MV-4-11 (cell line): ENCODE measurements around the gene MAGT1.
A peak's percentile ranks its signal among the peaks of the same experiment; 100 is the strongest.
"Not testable (repeated sequence)": the region's sequence is repeated elsewhere in the genome, so short reads cannot be mapped to it uniquely, and the experiment has no call there.

Experiments
- DNase-seq: peaks from one replicate; lab custom pipeline; 2025; lab: John Stamatoyannopoulos, UW

MAGT1 gene

GRCh38 chrX:77831544-77831943 lies 63.7 kb downstream of the MAGT1 start:
- not testable (repeated sequence) for DNase-seq

- DNase-seq = not testable (repeated sequence)
These were observed 73.2 kb downstream of the MAGT1 start for GRCh38 chrX:77821989-77822388.

- no peak for DNase-seq
These were observed 75.0 kb downstream of the MAGT1 start for GRCh38 chrX:77820091-77820727.

GRCh38 chrX:77814210-77814609 lies 81.0 kb downstream of the MAGT1 start:
- peak; percentile 36 for DNase-seq

- no peak for DNase-seq
These were observed 93.0 kb downstream of the MAGT1 start for GRCh38 chrX:77802201-77802600.

GRCh38 chrX:77795124-77795523 lies 100.1 kb downstream of the MAGT1 start:
- DNase-seq = no peak

GRCh38 chrX:77793946-77794345 lies 101.3 kb downstream of the MAGT1 start:
- DNase-seq = no peak

GRCh38 chrX:77788050-77788449 lies 107.2 kb downstream of the MAGT1 start:
- no peak for DNase-seq

- no peak for DNase-seq
These were observed 108.9 kb downstream of the MAGT1 start for GRCh38 chrX:77786365-77786680.

- peak; percentile 74 for DNase-seq
These were observed 109.5 kb downstream of the MAGT1 start, which contains the start of gene ATRX for GRCh38 chrX:77785486-77786364. Gene ATRX, minus strand, starts transcription at chrX:77786216. Its CDS starts 215 bp downstream, at chrX:77786001.

- DNase-seq = no peak
These were observed 115.5 kb downstream of the MAGT1 start for GRCh38 chrX:77779695-77780094.

GRCh38 chrX:77776659-77777058 lies 118.6 kb downstream of the MAGT1 start:
- peak; percentile 29 for DNase-seq
